HG03045 (cell line): ENCODE measurements around the gene DHRS1.

ENCODE experiments used
- ATAC-seq: cut with Tn5 transposase; IDR thresholded peaks from one replicate; pipeline ENCODE4 v1.9.1; 2021; ENCODE audit warnings: mild to moderate bottlenecking, moderate library complexity; ENCODE audit not compliant: unreplicated experiment

The DHRS1 gene

DNA sequence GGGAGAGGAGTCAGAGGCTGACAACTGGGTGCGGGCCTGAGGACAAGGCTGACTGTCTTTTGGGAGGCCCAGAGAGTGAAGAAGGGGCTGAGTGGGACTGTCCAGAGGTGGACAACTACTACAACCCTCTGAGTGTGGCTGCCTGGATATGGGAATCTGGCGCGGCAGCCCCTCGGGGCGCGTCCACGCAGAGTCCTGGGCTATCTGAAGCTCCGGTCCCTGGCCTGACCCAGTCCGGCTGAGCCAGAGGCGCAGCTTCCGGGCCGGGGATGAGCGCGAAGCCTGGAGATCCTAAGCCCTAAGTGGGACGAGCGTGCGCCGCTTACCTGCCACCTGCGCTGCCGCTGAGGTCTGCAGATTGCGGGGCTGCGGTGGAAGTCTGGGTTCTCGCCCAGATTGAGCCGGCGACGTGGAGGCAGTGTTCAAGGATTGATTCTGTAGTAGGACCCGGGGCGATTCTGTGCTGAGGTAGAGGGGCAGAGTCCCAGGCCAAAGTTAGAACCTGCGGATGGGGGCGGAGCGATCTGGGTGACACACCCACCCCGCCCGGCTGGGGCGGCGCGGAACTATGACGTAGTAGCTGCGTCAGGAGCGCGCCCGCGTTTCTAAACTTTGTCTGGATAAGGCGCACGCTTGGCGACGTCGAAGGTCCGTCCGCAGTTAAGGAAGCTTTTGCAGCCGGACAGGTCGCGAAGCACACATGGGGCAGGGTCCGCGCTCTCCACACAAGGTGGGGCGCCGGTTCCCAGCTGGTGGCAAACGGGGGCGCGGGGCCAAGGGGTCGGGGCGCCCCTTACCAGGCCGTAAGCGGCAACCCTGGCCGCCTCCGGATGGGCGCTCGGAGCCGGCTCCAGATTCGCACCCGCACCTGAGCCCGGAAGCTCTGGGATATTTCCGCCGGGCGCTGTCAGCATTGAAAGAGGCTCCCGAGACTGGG is at the start of gene DHRS1, which contains the start of gene NOP9:
Gene DHRS1 (minus strand): TSS at position 526 of the 937 bp plus-strand sequence. CDS start 674 bp downstream, outside the sequence.
Gene NOP9 (plus strand): TSS at position 596 of the 937 bp plus-strand sequence. CDS start 105 bp downstream, at position 701.
- peak; percentile 65 for ATAC-seq

DNA sequence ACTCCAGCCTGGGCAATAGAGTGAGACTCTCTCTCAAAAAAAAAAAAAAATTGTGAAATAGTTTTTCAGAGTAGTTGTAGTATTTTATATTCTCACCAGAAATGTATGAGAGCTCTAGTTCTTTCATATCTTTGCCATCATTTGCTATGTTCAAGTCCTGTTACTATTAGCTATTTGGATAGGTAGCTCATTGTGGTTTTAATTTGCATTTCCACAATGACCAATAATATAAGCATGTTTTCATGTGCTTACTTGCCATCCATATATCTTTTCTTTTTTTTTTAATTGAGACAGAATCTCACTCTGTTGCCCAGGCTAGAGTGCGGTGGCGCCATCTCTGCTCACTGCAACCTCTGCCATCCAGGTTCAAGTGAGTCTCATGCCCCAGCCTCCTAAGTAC is 48.6 kb upstream of the DHRS1 start:
- ATAC-seq, result no peak

DNA sequence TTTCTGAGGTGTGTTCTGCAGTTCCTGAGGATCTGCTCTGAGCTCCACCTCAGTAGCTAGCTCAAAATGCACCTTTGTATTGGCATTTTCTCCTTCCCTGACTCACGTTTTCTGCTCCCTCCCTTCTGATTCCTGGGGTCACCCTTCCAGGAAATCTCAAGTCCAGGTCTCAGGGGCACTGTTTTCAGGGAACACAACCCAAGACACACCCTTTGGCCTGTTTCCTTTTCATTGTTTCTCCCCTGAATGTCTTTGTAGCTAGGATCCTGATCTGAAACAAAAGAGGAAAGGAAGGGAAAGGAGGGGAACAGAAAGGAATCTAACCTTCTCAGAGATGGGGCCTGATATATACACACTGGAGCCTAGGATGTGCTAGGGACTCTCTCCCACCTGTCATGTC is 47.6 kb upstream of the DHRS1 start:
- no peak for ATAC-seq

DNA sequence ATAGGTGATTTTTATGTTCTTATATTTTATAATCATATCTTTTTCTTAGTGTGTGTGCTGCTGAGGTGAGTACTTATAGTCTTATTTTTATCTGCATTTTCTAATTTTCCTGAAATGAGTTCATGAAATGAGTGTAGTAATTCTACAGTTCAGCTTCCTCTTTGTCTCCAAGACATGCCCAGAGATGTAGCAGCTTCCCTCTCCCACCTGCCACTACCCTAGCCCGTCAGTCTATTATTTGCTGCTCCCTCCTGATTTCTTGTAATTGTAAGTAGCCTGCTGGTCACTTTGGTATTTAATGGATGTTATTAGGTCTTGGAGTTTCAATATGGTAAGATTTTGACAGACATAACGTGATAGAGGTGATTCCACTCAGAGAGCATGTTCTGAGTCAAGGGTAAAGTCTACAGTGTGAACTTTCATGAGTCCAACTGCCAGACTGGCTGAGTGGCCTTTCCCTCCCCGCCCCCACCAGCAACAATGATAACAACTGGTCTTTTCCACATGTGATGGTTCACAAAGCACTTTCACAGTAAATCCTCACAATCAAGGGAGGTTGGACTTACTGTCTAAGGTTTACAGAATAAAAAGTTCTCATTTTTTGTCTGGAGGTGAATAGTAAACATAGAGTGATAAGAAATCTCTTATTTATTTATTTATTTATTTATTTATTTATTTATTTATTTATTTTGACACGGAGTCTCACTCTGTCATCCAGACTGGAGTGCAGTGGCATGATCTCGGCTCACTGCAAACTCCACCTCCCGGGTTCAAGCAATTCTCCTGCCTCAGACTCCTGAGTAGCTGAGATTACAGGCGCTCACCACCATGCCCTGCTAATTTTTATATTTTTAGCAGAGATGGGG is 44.4 kb upstream of the DHRS1 start:
- no peak for ATAC-seq

DNA sequence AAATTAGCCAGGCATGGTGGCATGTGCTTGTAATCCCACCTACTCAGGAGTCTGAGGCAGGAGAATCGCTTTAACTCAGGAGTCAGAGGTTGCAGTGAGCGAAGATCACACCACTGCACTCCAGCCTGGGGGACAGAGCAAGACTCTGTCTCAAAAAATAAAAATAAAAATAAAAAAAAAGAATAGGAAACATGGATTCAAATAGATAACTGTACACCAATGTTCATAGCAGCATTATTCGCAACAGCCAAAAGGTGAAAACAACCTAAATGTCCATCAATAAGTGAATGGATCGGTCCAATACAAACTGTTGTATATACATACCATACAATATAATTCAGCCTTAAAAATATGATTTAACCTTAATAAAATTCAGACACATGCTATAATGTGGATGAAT is 43.3 kb upstream of the DHRS1 start:
- ATAC-seq, result no peak

DNA sequence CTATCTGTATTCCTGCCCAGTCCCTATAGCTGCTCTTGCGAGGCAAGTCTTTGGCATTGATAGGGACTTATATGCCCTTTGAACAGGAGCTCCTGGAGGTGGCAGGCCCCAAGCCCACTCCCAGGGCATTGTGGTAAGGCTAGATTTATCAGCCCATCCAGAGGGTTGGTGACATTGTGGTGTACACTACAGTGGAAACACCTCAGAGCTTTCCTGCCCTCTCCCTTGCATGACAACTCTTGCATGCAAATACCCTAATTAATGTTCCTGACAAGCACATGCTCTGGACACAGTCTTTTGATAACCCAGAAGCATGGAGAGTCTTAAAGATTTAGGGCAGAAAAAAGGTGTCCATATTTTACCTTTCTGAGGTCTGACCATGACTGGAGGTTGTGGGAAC is 41.0 kb upstream of the DHRS1 start:
- no peak for ATAC-seq

DNA sequence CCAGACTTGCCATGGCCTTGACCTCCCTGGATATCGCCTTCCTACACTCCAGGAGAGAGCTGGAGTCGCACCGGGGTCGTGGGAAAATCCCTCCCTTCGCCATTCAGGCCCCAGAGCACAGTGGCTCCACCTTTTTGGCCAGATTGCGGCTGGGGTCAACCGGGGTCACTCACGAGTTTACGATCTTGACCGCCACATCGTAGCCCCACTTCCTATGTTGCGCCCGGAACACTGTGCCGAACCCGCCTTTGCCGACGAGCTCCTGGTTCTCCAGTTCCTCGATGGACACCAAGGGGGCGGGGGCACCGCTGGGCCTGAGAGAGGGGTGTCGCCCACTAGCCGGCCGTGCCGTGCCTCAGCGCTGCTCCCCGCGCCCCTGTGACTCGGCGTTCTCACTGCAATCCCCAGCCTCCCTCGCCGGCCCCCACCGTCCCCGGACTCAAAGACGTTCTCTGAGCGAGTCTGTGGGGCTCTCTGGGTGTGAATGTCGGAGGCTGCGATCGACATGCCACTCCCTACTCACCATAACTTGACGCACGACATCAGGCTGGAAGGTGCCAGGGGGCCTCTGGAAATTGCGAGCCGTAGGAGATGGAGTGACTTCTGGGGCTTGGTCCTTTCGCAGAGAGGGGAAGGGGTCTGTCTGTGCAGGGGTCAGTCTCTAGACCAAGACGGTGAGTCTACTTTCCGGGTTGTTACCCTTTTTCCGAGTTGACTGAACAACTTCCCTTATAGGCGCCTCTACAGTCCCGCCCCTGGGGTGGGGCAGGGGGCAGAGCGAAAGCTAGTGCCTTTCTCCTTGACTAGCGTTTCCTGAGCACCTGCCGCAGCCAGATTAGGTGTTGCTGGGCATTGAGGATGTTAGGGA is 39.9 kb upstream of the DHRS1 start, which contains the start of gene RIPK3:
Gene RIPK3 (minus strand): TSS at position 708 of the 868 bp plus-strand sequence. CDS start 165 bp downstream, at position 543.
- ATAC-seq, result peak; percentile 83

DNA sequence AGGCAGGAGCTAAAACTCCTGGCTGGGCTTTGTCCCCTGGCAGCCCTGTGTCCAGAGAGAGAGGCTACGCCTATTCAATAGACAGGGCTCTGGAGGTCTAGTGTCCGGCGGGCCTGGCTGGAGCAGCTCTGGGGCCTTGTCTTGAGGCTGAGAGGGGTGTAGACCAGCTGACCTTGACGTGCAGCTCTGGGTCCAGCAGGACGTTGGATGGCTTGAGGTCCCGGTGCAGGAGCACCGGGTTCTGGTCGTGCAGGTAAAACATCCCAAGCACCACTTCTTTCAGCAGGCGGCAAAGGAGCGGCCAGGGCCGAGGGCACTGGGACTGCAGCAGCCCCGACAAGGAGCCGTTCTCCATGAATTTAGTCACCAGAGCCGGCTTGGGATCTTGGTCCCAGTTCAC is 39.3 kb upstream of the DHRS1 start:
- ATAC-seq, result no peak

DNA sequence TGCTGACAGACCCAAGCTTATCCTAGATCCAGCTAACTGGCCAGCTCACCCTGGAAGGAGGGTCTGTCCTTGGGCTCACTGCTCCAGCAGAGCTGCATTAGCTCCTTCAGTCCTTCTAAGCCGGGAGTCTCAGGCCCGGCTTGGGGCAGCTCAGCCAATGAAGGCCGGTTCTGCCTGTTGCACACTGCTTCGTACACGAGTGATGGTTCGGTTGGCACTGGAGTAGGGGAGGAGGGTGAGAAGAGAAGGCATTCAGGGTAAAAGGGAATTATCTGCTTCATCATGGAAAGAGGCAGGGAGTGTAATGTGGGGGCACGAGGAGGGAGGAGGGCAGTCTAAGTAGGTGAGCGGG is 38.2 kb upstream of the DHRS1 start:
- ATAC-seq, result no peak

DNA sequence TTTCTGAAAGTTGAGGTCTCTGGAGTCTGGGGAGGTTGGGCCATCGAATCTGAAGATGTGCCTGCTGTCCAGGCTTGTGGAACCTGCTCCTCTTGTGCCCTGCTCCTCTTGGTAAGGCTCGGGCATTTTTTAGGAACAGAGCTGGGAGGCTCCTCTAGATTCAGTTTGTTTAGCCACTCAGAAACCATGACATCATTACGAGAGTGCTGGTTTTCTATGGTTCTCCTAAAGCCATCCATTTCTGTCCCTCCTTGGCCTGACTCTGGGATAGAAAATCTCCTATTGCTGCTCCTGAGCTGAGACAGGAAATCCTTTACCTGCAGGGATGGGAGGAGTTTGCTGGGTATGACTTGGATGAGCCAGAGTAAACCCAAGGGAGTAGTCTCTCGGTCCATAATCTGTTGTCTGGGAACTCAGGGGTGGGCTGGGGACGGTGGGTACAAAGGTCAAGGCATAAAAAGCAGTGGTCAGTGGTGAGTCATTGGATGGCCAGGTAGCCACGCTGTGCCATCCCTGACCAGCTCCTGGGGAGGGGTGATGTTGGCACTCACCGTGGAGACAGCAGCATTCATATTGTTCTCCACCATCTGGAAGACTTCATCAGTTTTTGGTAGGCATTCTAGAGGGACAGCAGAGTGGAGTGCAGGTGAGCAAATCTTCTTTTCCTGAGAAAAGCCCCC is 37.7 kb upstream of the DHRS1 start:
- no peak for ATAC-seq

DNA sequence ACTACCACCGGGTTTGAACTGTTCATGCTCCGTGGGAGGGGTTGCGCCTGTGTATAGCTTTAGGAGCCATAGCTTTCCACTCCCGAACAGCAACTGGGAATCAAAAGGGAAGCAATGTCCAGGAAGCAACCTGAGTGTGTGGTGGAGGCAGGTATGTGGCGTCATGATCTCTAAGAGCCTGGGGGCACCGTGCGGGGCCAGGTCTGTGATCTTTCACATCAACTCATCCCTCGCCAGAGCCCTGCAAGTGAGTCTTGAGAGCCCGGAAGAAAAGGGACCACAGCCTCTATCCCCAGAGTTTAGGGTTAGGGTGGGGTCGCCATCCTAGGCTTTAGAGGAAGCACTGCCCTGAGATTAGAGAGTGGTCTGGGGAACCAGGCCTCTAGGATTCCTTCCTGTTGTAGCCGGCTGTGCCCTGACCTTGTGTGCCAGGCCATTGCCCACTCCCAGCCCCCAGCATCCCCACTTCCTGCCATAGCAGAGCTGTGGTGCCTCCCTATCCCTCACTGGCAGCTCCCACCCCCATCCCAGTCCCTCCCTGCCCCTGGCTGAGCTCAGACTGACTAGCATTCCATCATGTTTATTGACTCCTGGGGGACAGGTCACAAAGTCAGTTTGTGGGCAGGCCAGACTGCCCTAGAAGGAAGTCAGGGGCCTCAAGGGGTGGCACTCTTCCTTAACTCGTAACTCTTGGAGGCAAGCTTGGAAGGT is 36.0 kb upstream of the DHRS1 start:
- no peak for ATAC-seq

DNA sequence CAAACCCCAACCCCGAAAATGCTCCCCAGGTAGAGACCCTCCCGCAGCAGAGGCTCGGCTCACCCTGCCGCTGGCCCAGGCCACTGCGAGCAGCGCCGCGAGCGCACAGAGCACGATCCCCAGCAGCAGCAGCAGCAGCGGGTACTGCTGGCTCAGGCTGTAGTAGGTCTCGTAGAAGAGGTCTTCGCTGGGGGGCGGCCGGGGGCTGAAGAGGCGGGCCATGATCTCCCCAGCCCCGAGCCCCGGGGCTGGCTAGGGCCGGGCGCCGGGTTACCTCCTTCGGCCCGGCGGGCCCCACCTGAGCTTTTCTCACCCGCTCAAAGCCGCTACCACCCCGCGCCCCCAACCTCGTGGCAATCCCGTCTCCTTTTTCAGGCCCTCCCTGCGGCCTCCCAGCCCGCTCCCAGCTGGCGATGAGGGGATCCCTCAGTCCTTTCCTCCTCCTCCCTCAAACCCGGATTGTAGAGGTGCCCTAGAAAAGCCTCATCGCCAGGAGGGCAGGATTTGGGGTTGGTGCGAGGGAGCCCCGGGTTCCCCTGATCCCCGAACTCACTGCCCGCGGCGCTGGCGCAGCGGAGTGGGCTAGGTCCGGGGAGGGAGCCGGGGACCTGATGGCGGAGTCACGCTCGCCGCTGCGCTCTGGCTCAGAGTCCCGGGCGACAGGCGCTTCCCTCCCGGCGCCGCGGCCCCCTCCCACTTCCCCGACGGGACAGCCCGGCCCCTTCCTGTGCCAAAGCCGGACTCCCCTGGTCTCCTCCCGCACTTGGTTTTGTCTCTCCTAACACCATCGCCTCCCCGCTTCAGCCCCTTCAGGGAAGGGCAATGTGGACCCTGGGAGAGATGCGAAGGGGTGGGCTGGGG is 35.1 kb upstream of the DHRS1 start, which contains the start of gene ADCY4:
Gene ADCY4 (minus strand): TSS at position 641 of the 861 bp plus-strand sequence. CDS start 419 bp downstream, at position 222.
- no peak for ATAC-seq

DNA sequence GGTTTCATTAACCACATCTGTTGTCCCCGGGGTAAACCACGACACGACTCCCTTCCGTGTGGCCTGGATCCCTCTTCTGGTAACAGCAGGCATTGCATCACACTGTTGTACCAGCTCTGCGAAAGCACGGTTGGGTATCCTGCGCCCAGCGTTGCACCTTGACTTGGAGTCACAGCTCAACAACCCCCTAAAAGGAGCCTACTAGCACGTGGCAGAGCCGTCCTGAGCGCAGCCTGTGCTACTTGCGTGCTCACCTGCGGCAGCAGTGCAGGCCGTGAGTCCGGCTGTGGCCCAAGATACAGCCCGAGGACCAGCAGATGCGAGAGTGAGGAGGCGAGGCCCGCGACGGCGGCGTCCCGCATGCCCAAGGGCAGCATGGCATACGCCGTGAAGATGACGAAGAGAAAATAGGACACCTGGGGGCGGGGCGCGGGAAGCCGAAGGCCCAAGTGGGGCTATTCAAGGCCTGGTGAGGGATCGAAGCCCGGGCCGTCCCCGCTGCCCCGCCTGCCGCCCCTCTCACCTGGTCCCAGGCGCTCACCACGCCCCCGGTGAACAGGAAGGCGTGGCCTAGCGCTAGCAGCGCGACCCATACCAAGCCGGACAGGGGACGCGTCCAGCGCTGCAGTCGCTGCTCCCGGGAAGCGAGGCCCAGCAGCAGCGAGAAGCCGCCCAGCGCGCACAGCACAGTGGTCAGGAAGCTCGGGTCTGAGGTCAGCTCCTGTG is 32.9 kb upstream of the DHRS1 start:
- ATAC-seq, result peak; percentile 66

DNA sequence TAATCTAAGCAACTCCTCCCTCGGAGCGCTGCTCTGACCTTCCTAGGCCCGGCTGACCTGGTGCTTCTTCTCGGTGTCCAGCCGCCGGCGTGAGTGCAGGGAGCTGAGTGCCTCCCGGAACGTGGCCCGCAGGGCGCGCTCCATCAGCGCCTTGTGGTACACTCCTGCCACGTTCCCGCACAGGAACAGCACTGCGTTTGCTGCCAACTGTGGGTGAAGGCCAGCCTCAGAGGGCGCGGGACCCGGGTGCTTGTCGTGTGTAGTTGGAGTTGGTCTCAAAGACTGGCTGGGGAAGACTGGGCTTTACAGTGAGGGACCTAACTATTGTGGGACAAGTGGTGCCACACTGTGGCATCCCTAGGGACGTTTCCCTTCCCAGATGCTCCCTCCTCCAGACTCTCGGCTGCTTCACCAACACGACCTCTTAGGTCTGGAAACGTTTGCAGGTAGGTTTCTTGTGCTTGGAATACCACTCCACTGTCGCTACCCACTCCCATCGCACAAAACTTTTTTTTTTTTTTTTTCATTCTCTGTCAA is 32.2 kb upstream of the DHRS1 start:
- ATAC-seq, result no peak

DNA sequence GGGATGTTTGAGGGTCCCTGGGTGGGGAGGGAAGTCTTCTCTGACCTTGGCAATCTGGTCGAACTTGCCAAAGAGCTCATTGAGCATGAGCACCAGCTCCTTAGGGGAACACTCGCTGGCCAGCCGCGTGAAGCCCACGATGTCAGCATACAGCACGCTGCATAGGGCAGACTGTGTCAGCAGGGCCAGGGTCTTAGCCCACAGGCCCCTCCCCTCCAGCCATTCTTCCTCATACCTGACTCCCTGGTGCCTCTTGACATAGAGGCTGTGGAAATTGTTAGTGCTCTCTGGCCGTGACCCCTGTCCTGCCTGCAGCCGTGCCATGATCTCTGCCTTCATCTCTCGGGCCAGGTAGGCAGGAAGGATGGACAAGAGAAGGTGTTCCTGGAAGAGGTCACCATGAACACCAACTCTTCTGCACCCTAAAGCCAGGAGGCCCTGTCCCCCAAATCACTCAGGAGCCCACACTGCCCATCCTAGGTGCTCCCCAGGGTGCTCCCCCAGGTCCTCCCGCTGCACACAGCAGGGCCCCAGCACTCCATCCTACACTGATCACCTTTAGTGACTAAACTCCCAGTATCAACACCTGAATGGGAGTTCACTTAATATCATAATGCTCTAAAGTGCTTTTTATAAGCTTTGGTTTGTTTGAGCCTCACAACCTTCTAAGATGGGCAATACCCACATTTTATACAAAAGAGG is 31.5 kb upstream of the DHRS1 start:
- no peak for ATAC-seq

DNA sequence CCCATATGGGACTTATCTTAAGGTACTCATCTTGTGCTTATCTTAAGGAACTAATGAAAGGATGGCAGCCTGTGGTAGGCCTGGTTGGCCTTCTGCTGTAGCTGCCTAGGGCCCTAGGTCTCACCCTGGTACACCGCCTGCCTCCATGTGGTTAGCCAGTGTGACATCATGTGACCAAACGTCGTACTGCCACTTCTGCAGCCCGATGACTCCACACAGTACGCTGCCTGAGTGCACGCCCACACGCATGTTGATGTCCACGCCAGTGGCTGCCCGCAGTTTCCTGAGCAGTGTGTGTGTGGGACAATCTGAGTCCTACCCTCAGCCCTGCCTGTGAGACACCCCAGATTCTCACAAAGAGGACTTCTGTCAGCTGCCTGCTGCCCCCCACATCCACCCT is 30.2 kb upstream of the DHRS1 start:
- ATAC-seq, result no peak
